ENCODE data around the gene GLRX5.
"Not testable (repeated sequence)": the region's sequence is repeated elsewhere in the genome, so short reads cannot be mapped to it uniquely, and the experiment has no call there.

Gene GLRX5

DNA sequence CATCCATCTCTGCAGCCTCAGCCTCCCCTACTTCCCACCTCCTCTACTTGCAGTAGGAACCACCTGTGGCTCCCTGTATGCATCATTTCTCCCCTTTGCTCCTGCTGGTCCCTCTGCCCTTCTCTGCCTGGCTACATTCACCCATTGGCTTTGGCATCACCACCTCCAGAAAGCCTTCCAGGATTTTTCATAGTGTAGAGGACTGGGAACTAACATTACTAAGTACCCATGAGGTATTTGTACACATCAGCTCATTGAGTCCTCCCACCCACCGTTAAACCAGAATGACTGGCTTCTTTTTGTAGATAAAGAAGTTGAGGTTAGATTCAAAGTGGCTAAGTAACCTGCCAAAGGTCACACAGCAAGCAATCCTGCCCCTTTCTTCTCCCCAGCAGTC lies 35.5 kb upstream of the GLRX5 start:
- no peak for DNase-seq

DNA sequence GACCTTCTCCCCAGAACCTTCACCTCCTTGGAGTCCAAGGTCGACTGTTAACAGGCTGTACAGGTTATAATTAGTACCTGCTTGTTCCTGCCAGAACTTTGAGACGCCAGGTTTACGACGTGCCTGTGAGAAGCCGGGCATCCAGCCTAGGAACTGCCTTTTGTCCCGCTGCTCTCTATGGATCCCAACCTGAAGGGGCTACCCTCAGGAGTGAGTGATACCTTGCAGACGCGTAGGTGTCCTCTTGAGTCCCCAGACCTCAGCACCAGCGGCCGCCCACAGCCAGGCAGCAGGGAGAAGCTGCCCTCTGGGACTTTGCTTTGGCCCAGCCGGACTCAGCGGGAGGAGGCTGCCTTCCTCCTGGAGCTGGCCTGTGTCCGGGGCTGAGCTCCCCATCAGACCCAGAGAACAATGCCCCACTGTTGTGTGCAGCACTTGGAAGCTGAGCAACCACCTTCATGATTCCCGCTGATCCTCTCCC lies 34.6 kb upstream of the GLRX5 start:
- DNase-seq, result no peak

DNA sequence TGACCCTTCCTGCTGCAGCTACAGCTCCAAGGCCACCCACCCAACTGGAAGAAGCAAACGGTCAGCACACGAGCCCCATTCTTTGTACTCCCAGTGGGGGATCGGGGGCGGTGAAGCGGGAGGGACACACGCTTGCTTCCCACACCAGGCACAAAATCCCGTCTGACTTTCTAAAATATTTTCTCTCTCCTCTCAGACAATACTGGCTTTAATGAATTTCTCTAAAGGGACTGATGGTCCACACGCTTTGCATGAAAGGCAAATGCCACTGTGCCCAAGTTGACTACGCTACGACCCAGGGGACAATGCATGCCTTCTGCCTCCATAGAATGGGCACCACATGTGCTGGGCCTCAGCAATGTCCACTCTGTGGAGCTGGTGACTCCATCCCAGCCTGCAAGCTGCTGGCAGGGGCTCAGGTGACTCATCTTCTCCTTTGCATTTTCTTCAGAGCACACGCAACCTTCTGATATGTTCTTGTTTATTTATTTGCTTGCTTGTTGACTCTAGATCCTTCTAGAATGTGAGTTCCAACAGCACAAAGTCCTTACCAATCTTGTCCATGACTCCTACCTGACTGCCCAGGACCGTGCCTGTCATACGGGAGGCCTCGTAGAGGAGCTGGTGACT lies 34.0 kb upstream of the GLRX5 start:
- no peak for DNase-seq

DNA sequence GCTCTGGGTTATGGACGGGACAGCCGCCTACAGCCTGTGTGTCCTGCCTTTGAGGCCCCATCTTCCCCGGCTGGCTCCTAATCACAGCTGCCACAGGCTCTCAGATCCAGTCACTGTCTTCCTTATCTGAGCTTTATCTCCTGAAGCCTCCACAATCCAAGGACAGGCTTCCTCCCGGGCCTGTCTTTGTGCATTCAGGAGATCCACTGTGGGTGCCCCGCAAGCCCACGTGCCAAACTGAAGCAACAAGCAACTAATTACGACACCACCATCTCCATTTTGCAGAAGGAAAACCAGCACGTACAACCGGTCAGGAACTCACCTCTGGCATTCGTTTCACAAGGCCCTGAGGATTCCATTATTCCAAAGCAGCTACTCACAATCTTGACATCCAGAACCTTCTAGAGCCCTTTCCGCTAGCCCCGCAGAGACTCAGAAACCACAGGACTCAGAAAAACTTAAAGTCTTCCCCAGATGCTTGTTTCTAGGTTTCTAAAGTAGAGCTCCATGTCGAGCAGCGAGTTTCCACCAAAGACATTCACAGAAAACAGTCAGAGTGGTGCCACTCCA lies 32.4 kb upstream of the GLRX5 start:
- no peak for DNase-seq

DNA sequence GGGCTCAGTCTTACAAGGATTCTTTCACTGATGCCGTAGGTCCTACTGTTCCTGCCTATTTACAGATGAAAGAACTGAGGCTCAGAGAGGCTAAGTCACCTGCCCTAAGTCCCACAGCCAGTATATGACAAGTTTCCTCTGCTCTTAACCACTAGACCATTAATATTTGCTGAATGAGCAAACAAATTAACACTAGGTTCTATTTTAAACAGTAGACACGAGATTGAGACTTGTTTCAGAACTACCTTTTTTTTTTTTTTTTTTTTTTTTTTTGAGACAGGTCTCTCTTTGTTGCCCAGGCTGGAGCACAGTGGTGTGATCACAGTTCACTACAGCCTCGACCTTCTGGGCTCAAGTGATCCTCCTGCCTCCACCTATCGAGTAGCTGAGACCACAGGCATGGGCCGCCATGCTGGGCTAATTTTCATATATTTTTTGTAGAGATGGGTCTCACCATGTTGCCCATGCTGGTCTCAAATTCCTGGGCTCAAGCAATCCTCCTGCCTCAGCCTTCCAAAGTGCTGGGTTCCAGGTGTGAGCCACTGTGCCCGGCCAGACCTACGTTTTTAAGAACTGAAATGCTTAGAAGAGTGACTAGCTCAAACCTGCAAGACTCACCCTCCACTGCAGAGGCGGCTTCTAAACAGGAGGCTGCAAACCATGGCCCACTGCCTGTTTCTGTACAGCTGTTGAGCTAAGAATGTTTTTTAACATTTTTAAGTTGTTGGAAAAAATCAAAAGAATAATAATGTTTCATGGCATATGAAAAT lies 31.3 kb upstream of the GLRX5 start:
- DNase-seq, result no peak

DNA sequence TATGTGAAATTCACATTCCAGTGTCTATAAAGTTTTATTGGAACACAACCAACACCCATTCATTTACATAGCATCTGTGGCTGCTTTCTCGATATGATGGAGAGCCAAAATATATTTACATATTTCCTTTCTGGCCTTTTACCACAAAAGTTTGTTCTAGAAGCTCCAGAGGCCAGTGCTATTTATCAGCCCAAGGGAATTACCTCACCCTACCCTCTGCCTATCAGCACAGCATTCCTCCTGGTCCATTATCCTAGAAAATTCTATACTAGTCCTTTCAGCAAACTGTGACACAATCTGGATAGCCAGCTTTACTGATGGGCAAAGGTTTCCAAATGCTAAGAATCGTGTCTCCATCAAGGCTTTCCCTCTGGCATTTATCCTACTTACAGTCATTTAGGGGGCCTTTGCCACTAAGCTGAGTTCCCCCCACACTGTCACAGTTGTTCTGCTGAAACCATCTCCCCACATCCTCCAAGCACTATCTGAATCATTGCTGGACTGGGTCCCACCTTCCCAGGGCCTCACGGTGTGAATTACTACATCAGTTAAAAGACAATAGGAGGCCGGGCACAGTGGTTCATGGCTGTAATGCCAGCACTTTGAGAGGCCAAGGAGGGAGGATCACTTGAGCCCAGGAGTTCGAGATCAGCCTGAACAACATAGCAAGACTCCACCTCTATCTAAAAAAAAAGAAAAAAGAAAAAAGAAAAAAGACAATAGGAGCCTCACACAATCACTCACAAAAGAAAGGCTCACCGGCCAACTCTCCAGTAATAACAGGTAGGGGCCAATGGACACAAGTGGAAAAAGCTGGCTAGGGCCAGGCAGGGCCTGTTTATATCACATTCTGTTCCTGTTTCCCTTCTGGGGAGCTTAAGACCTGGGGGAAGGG lies 30.5 kb upstream of the GLRX5 start:
- DNase-seq, result no peak

DNA sequence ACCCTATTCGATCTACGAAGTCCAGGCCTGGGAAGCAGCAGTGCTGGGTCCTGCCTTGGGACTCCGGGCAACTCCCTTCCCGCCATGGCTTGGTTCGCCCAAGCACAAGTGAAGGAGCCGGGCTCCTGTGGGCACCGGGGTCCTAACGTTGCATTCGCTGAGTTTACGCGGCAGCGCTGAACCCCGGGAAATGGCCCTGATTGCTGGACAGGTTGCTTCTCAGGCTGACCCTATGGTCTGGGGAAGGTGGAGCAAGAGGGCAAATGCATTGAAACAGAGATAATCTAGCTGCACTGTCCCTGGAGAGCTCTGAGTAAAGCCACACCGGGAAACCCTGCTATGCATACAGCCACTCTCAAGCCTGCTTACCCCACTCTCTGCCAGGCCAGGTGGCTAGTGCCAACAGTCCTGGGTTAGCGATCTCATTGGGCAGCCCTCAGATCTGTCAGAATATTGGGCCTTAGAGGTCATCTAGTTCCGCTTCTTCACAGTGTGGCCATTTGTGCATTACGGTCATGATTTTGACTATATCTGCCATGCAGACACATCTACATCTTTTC lies 29.7 kb upstream of the GLRX5 start:
- DNase-seq, result no peak

DNA sequence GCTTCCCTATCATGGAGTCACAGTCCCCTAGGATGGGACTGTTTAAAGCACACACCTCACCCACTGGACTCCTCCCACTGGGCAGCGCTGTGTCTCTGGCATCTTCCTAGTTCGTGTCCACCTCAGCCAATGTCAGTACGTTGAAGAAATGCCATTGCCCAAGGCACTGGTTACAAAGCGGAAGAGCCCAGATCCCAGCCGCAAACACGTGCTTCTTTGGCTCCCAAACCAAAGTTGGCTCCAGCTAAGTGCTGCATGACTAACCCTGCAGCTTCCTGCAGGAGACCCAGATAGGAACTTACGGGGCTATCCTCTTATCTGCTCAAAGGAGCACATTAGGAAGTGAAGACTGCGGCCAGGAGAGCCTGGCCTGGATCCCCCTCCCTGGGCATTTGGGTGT lies 27.7 kb upstream of the GLRX5 start:
- DNase-seq, result no peak

DNA sequence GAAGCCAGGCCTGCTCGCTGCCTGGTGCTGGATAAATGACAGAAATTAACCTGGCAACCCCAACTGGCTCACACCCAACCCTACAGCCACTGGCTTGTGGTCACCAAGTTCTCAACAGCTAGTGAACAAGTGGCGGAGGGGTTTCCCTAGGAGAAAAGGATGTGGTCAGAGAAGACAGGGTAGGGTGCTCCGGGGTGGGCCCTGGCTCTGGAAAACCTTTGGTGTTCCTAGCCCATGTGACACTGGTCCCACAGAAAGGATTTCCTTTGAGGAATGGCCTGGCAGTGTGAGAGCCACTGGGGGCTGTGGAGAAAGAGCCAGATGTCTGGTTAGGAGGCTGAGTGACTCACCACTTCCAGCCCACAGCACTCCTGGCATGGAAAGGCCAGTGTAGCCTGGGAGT lies 27.1 kb upstream of the GLRX5 start:
- no peak for DNase-seq

DNA sequence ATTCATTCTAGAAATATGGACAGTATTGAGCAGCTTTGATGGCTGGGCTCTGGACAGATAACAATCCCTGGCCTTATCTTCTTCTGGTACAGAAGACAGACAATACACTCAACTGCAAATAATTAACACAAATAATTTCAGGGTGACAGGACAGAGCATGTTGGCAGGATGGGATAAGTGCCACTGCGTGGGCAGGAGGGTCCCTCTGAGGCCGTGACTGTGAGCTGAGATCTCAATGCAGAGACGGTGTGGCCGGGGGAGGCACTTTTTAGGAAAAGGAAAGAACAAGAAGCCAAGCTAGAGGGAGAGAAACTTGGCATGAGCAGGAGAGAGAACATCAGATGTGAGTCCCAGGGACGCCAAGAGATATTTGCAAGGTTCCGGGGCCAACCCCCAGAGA lies 26.5 kb upstream of the GLRX5 start:
- DNase-seq, result no peak

DNA sequence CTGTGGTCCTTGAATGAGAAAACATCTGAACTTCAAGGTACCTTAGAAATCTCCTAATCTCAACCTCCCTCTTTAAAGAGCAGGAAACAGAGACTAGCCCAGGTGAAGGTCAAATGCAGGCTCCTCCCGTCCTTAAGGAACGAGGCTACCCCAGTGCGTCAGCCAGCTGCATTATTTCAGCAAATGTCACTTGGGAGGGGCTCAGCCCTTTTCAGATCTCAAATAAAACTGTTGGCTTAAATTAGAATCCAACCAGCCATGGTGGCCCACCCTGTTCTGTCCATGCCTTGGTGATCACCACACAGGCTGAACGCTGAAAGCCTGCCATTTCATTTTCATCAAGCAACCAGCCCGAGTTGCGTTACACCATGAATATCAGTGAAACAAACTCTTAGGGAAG lies 25.4 kb upstream of the GLRX5 start:
- DNase-seq, result no peak

DNA sequence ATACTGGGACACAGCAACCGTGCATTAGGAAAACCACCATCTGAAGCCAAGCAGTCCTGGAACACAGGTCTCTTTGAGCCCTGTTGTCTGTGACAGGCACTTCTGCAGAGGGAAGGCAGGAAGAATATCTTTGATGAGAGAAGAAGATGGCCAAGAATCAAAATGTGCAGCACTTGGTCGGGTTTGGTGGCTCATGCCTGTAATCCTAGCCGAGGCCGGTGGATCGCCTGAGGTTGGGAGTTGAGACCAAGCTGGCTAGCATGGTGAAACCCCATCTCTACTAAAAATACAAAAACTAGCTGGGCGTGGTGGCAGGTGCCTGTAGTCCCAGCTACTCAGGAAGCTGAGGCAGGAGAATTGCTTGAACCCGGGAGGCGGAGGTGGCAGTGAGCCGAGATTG lies 24.5 kb upstream of the GLRX5 start:
- not testable (repeated sequence) for DNase-seq

DNA sequence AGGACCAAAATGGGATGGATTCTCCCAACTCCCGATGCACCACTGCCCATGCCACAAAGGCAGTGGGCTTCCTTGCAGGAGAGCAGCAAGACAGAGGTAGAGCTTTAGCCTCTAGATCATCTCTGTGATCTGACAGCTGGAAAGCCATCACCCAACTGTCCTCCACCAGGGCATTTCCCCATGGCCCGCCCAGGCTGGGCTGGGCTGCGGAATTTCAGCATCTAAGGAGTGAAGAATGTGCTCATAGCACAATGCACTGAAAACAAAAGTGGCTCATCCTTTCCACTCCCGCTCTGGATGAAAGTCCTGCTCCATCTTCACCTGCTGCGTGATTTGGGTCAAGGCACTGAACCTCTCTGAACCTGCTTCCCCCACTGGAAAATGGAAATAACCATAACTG lies 24.0 kb upstream of the GLRX5 start:
- no peak for DNase-seq

DNA sequence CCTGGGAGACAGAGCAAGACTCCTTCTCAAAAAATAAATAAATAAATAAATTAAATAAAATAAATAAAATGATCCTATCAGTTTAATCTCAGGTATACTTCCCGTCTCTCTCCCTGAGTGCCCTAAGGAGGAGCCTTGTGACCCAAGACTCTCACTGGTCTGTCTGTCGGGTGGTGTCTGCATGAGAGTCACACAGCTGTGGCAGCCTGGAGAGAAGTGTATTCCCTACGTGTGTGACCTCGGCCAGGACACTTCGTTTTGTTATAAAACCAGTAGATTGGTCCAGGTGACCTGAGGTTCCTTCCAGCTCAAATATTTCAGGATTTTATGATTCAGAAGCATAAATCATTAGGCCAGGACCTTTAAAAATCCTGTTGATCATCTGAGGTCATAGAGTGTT lies 23.2 kb upstream of the GLRX5 start:
- no peak for DNase-seq

DNA sequence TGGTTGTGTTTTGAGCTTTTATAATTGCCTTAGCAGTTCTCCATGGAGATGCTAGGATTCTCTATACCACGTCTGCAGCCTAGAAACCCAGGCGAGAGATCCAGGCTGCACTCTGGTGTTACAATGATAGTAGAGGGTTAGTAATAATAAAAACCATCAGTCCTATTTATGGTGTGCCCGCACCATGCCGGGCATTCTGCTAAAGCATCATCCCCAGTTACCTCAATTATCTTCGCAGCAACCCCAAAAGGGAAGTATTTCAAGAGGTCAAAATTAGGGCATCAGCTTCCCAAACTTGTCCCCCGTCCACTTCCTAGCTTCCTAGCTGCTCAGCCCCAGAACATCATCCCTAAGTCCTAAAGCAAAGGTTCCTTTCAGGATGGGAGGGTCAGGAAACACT lies 21.6 kb upstream of the GLRX5 start:
- no peak for DNase-seq

DNA sequence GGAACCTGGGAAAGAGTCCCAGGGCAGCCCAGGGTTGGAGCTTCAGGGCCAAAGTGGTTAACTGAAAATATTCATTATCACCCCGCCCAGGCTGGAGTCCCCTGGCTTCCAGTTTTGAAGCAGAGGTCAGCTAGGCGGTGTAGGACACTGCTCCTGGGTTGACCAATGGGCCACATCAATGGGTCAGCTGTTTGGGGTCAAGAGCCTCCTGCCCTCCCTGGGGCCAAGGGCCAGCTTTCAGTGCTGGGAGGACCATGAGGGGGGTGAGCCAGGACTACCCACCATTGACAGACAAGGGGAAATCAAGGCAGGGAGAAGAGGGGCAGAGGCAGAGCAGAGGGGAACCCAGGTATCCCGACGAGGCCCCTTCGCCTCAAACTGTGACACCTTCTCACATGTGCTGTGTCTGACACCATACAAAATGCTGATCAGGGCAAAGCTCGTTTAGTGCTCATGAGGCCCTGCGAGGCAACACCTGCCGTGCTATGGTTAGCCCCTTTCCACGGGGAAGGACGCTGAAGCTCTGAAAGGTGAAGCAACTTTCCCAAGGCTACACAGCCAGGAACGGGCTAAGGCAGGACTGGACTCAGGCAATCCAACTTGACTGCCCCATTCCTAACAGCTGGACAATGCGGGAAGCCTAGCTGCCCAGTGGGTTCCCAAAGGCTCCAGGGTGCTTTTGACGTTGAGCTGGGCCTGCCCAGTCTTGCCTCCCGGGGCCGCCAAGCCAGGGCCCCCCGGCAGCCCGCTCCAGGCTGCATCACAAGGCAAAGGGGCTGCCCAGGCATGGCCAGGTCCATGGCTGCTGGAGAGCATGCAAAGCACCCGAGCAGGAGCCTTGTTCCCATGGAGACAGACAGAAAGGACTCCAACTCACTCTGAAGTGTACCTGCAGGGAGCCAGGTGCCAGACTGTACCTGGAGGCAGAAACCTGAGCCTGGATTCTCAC lies 20.4 kb upstream of the GLRX5 start:
- no peak for DNase-seq

DNA sequence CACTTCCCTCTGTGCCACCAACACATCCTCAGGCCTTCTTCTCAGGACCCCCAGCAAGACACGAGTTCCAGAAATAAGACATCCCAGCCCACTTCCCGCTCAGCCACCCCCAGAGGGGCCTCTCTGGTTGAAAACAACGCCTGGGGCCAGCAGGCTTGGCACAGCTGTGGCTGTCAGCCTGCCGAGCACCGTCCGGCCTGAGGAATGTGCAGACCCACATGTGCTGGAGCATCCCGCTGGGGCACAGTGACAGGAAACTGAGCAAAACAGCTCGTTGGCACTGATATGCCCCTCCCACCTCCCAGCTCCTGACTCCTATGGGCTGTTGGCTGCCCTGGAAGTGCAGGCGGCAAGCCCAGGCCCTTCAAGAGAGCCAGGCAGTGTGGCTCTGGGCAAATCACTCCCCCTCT lies 19.8 kb upstream of the GLRX5 start:
- DNase-seq, result no peak

DNA sequence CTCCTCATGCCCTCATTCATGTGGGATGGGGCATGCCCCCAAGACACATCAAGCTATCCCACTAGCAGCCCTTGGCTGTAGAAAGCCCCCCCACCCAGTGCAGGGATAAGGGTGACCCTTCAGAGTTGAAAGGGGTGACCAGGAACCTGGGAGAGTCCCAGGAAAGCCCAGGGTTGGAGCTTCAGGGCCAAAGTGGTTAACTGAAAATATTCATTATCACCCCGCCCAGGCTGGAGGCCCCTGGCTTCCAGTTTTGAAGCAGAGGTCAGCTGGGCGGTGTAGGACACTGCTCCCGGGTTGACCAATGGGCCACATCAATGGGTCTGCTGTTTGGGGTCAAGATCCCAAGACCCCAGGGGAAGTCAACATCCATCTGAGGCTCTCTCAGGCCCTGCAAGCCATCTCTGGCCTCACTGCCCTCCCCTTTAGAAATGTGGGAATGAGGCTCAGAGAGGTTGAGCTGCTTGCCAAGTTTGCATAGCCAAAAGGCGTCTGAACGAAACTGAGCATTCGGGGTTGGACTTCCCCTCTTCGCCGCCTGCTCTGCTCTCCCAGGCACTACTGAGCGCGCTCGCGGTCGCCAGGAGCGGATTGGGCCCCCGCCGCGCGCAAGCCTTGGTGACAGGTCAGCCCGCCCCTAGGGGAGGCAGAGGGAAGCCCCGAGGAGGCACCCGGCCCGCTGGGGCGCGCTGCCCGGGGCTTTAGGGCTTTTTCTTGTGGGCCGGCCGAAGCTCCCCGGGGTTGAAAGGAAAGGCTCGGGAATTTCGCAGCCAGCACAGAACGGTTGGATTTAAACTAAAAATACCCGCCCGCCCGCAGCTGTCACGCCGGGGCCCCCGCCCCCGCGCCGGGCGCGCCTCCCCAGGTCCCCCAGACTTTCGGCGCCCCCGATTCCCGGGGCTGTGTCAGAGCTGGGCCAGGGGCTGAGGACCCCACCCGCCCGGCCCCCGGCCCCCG lies 19.0 kb upstream of the GLRX5 start:
- DNase-seq, result peak; percentile 70

DNA sequence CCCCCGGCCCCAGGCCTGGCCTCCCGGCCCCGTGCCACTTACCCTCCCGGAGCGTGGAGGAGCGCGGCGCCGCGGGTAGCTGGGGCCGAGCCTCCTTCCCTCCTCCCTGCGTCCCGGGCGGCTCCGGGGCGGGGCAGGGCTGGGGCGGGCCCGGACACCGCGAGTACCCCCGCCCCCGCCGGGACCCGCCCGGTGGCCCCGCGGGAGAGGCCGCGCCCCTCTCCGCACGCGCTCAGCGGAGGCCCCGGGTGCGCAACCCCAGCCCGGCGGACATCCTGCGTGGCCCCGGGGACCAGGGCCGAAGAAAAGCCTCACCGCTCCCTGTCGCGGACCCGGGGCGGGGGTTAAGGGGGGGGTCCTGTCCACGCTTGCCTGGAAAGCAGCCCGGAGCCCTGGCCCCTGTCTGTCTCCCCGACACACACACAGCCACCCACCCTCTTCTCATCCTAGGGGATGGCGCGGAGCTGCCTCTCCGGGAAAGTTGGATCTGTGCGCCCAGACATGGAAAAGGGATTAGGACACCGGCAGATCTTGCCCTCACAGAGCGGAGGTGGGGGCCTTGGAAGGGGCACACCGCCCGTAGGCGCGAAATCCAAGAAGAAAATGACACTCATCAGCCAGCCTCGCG lies 18.2 kb upstream of the GLRX5 start, which contains the start of gene SYNE3:
Gene SYNE3 (minus strand): TSS at position 97 of the 628 bp plus-strand sequence. CDS start 40,829 bp downstream, outside the sequence.
- DNase-seq, result peak; percentile 32
